GM18868 (cell line): ENCODE results near the gene PGLYRP1.
A peak's percentile ranks its signal among the peaks of the same experiment; 100 is the strongest.

Experiments used
- ATAC-seq: cut with Tn5 transposase; IDR thresholded peaks from one replicate; pipeline ENCODE4 v1.9.1; 2021; ENCODE audit warnings: mild to moderate bottlenecking, moderate library complexity; ENCODE audit not compliant: unreplicated experiment

Gene PGLYRP1

GRCh38 chr19:46033401-46033800 lies 10.5 kb upstream of the PGLYRP1 start:
- no peak for ATAC-seq

DNA sequence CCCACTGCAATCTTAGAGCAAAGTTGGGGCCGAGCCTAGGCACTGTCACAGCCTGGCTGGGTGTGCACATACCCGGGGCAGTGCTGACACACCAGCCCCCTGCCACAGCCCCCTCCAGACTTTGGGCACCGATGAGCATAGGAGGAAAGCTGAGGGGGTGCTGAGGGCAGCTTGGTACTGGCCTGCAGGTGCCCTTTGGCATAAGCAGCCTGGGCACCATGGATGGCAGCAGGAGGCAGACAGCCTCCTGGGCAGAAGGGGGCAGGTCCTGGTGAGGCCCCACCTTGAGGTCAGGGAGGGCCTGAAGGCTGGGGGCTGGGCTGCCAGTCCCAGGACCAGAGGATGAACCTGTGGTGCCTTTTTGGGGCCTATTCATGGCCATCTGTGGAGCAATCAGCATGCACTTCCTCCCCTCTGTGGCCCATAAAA lies 9.8 kb upstream of the PGLYRP1 start:
- ATAC-seq = no peak

GRCh38 chr19:46031781-46032596 lies 9.1 kb upstream of the PGLYRP1 start:
- ATAC-seq = no peak

DNA sequence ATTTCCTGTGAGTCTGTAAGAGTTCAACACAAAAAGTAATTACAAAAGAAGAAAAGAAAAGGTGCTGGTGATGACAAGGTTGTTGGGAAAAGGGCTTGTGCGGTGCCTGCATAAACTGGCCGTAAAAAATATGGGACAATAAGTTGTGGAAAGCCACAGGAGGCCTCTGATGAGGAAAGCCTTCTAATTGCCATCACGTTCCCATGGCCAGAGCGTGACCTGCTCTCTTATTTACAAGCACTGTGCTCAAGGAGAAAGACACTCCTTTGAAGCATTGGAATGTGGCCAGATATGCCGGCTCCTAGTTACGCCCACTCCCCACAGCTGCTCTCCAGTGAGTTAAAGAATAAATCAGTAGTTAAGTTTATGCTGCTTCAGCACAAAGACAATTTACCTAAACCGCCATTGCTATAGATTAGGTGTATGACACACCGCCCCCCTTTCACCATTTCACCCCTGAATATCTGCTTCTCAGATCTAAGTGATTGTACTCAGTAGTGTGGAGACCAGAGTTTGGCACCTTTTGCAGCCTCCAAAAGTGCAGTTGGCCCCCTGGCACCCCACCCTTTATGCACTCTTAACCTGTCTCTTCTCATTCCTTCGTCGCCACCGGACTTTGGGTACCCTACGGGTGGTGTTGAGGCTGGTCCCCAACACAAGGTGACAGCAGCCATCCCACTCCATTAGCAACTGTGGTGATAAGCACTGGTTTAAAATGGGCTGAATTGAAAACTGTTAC lies 8.1 kb upstream of the PGLYRP1 start:
- no peak for ATAC-seq

DNA sequence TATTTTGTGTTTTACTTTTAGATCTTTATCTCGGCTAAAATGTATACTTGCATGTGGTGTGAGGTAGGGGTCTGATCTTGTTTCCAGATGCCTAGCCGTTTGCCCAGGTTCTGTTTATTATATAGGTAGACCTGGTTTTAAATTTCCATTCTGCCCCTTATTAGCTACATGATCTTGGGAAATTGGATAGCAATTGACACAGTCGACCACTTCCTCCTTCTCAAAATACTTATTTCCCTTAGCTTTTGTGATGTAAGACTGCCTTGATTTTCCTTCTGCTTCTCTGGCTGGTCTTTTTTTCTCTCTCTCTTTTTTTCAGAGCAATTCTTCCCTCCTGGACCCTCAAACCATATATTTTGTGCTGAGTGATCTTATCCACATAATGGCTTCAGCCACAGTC lies 3.0 kb upstream of the PGLYRP1 start:
- ATAC-seq = no peak

GRCh38 chr19:46023311-46023779 lies 492 bp upstream of the PGLYRP1 start:
- ATAC-seq = no peak

DNA sequence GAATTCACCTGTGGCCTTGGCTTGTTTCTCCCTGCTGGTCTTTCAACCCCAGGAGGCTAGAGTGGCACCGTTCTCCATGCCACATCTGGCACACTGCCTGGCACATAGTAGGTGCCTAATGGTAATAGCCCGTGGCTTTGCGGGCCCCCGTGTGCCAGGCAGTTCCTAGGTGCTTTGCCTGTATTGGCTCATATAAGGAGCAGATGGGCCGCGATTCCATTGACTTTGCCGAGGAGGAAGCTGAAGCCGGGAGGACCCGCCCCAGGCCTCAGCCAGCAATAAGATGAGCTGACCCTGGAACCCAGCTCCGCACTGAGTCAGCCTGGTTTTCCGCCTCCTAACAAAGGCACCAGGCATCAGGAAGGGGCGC lies 807 bp downstream of the PGLYRP1 start:
- no peak for ATAC-seq

GRCh38 chr19:46021531-46022041 lies 1.3 kb downstream of the PGLYRP1 start:
- ATAC-seq = no peak

GRCh38 chr19:46020819-46021125 lies 2.1 kb downstream of the PGLYRP1 start:
- ATAC-seq = no peak

GRCh38 chr19:46019270-46019669 lies 3.6 kb downstream of the PGLYRP1 start:
- ATAC-seq = no peak

DNA sequence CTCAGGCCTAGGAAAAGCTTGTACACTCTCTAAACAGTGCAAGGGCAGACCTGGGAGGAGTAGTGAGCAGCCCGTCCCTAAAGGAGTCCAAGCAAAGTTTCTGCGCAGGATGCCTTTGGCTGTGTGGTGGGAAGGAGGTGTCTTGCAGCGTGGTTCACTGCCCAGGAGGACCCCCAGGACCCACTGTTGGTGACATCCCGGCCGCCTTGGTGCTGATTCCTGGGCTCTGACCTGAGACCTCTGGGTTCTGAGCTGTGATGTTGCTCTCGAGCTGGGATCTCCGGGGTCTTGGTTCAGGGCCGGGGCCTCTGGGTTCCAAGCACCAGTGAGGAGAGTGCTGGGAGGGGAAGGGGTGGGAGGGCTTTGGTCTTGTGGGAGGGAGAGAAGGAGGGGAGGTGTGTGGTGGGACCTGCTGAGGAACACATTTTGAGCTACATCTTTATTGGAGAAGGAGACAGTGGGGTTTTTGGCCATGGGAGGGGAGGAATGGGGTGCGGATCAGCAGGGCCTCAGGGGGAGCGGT lies 4.1 kb downstream of the PGLYRP1 start:
- ATAC-seq = no peak

GRCh38 chr19:46017874-46018675 lies 4.8 kb downstream of the PGLYRP1 start:
- no peak for ATAC-seq

GRCh38 chr19:46017095-46017429 lies 5.8 kb downstream of the PGLYRP1 start:
- no peak for ATAC-seq

GRCh38 chr19:46016426-46017094 lies 6.3 kb downstream of the PGLYRP1 start:
- ATAC-seq = peak; percentile 35

- no peak for ATAC-seq
Observed at GRCh38 chr19:46015687-46016425, 7.0 kb downstream of the PGLYRP1 start.

- no peak for ATAC-seq
Observed at GRCh38 chr19:46014941-46015686, 7.7 kb downstream of the PGLYRP1 start.

DNA sequence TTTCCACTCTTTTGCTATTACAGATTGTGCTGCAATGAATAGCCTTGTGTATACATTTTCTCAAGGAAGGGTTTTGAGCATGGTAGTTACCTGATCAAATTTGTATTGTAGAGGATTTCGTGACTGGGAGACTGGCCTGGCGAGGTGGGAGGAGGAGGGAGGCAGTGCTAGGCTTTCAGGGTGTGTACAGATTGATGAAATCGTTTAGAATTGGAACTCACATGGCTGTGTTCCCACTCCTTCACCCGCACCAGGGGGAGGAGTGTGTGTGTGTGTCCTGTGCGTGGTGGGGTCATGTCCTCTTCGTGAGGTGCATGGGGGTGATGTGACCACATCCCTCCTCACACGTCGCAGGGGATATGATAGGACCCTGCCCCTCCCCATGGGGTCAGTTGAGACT lies 8.3 kb downstream of the PGLYRP1 start:
- ATAC-seq = no peak

DNA sequence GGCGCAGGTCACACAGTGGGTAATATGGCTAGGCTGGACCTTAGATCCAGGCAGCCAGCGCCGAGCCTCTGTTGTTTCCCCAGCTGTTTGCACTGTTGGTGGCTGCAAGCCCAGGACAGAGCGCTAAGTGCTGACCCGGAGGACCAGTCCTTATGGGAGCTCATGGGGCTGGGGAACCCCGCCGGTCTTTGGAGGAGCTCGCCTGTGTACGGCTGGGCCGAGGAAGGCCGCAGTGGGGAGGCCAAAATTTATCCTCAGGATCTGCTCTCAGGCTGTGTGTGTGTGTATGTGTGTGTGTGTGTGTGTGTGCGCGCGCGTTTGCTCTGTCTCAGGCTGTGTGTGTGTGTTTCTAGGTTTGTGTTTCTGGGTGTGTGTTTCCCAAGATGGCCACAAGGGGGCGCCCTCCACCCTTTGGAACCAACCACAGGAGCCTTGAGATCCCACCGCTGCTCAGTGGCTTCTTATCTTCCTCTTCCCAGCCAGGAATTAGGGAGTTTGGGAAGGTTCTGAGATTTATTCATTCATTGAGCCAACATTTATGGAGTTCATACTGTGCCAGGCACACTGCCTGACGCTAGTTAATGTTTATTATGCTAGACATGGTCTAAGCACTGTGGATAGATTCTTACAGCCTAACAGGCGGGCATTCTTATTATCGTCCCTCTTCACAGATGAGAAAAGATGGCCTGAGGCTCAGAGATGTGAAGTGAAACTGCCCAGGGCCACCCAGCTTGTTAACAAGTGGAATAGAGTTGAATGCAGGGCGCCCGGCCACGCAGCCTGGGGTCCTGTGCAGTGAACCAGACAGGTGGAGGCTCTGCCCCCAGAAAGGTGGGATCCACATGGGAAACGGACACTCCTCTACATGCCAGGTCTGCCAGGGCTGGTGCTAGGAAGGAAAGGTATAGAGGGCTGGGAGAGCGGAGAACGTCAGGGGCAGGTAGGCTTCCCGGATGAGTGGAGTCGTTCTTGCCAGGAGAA lies 13.0 kb downstream of the PGLYRP1 start:
- ATAC-seq = no peak
